Ureter (tissue), 1 donor: ENCODE measurements around the gene BTBD9. TPM values are rescaled to one million over a fixed set of nuclear protein-coding genes. Genes with fewer than 3 reads are reported as not detected.

Experiments
- DNase-seq: peaks from one replicate; pipeline ENCODE4 v3.0.0-alpha.2; 2020; ENCODE audit warnings: low spot score
- total RNA-seq: library from RNA; stranded (reverse); gene quantifications from one replicate; pipeline ENCODE4 v1.2.4, GENCODE V29; 2023
- donor health status: DM: yes; HTN: yes; CAD: no.

The BTBD9 gene
- total RNA-seq, 1 donor from 2014 or later = 42.5 TPM

DNA sequence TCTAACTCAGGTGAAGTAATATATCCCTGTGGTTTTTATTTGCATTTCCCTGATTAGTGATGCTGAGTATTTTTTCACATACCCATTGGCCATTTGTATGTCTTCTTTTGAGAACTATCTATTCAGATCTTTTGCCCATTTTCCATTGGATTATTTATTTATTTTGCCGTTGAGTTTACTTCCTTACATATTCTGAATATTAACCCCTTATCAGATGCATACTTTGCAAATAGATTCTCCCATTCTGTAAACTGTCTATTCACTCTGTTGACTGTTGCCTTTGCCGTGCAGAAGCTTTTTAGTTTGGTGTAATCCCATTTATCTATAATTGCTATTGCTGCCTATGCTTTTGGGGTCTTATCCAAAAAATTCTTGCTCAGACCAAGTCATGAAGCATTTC, 336.9 kb downstream of the BTBD9 start:
- DNase-seq = no peak

- DNase-seq = no peak
Measured at GRCh38 chr6:38302081-38302480, 337.6 kb downstream of the BTBD9 start.

GRCh38 chr6:38290133-38290799, 349.5 kb downstream of the BTBD9 start:
- DNase-seq = no peak

DNA sequence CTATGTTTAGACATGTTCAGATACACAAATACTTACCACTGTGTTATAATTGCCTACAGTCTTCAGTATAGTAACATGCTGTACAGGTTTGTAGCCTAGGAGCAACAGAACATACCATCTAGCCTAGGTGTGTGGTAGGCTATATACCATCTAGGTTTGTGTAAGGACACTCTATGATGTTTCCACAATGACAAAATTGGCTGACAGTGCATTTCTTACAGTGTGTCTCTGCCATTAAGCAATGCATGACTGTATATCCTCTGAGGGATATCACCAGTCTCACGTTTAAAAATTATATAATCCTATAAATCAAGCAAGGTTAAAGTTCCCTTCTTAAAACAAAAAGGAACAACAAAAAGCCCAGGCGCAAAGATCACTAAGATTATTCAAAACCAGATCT, 352.2 kb downstream of the BTBD9 start:
- DNase-seq = no peak

DNA sequence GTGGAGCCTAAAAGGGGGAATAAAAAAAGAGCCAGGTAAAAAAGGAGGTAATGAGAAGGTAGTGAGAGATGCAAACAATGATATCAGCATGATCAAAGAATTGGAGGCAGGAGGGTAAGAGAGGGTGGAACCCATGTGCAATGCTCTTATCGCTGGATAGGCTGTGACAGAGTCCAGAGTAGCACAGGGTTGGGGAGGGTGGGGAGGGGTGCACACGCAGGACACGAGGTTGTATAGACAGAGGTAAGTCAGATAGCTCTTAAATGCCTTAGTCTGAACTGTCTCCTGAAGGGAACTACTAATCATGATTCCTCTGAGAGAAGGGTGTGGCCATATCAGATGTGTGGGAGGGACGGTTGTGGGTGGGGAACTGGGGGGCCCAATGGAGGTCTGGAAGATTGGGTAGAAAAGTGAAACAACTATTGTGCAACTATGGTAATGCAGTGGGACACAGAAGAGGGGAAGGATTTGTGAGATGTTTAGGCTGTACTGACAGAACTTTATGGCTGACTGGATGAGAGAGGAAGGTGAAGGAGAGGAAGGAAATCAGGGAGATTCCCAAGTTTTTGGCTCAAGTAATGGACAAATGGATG, 354.8 kb downstream of the BTBD9 start:
- DNase-seq = no peak

GRCh38 chr6:38283734-38284362, 355.9 kb downstream of the BTBD9 start:
- DNase-seq = no peak

GRCh38 chr6:38282911-38283310, 356.8 kb downstream of the BTBD9 start:
- DNase-seq = no peak

DNA sequence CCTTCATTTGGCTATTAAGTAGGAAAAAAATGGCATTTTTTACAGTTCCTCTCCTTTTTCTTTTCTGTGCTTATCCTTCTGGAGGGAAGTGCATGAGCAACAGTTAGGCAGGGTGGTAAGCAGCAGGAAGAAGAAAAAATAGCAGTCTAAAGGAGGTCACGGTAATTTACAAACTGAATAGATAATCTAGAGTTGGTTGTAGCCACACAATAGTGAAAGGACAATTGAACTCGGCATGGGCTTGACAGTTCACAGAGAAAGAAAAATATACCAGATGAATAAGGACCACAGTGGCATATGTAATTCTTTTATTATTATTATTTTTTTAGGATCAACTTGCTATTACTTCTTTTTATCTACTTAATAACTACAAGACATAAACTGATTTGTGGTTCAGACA, 358.6 kb downstream of the BTBD9 start:
- DNase-seq = no peak

- no peak for DNase-seq
Measured at GRCh38 chr6:38279963-38280588, 359.7 kb downstream of the BTBD9 start.

- DNase-seq = no peak
Measured at GRCh38 chr6:38279423-38279822, 360.3 kb downstream of the BTBD9 start.

DNA sequence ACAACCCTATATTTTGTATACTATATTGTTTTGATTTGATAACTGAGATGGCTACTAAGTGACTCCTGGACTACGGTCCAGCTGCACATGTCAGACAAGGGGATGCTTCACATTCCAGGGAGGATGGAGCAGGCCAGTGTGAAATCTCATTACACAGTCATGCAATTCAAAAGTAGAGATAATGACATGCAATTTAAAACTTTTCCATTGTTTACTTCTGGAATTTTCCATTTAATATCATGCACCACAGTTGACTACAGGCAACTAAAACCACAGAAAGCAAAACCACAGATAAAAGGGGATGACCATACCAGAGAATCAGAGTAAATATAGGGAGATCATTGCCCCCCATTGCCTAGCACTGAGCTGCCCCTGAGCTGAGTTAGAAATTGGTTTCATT, 366.4 kb downstream of the BTBD9 start:
- no peak for DNase-seq

- no peak for DNase-seq
Measured at GRCh38 chr6:38272222-38272621, 367.5 kb downstream of the BTBD9 start.

DNA sequence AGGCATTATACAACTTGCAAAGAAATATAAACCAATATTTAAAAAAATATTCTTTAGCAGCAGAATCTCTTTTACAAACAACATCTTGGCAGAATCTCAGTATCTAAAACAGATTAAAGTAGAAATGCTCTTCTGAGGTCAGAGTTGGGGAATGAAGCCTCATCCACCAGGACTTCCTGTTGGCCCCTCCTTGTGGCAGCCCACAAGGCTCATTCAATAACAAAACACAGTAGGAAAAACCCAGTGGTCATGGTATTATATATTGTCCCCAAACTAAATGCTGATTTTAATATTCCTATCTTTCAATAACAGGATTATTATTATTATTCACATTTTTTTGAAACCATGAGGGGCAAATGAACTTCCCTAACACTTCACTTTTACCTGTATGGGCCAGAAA, 368.6 kb downstream of the BTBD9 start:
- DNase-seq = no peak

DNA sequence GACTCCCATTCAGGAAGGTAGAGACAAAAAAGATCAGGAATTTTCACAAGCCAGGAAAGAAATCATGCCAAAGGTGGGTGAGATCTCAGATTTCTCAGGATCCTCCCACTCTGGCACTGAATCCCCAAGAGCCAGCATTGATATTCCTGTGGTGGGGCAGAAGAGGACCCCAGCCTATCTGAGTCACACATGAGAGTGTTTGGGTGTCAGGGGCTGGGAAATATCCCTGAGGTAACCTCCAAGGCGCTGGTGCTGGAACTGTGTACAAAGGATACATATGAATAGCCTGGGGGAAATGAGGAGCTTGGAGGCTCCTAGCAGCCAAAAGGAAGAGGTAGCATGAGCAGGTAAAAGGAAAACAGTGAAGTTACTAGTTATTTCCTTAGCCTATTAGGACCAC, 369.4 kb downstream of the BTBD9 start:
- DNase-seq = no peak

- no peak for DNase-seq
Measured at GRCh38 chr6:38269461-38270172, 370.1 kb downstream of the BTBD9 start.

- DNase-seq = no peak
Measured at GRCh38 chr6:38268342-38268741, 371.4 kb downstream of the BTBD9 start.

DNA sequence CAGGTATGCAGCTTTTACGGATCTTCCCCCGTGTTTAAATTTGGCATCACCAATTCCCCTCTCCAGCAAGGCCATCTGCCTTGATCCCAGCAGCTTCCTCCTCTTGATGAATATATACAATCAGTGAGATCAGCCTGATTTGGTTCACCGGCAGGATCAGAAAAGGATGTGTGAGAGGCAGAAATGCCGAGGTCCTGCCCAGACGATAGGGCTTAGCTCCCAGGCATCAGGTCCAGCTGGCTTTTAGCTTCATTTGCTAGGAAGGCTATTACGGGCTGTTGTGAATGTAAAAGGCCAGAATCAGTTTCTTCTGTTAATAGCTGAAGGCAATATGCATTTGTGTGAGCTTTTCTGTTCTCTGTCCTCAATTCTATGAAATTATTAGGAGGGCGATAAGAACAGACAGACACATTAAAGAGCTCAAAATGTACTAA, 372.8 kb downstream of the BTBD9 start:
- DNase-seq = no peak

DNA sequence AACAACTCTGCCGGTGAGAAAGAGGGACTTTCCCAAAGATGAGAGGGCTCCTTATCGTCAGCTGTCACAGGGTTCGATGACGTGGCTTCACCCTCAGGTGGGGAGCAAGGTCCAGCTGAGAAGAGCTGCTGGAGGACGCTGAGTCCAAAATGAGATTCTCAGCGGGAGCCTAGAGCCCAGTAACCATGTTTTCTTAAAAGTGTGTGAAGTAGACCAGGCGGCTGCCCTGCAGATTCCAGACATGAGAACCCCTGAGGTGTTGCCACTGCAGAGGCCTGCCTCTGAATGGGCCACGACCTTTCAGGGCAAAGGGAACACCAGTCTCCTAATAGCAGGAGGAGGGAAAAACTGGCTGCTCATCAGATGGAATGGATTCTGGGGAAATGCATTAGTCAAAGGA, 375.1 kb downstream of the BTBD9 start:
- DNase-seq = no peak

DNA sequence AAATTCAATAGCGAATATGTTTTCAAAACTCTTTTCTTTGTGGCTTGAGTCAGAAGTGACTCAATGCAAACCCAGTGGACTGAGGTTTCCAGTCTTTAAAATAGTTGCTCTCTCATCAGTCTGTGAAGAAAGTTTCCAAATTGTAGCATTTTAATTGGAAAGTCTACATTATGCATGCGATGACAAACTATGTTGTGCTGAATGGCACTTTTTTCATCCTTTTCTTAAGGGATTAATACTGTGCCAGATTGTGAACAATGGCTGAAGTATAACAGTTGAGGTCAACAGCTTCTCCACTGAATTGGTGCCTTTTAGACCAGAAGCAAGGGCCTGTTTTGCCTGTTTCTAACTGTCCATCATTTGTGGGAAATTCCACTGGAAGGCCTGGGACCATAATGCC, 377.1 kb downstream of the BTBD9 start:
- DNase-seq = no peak

DNA sequence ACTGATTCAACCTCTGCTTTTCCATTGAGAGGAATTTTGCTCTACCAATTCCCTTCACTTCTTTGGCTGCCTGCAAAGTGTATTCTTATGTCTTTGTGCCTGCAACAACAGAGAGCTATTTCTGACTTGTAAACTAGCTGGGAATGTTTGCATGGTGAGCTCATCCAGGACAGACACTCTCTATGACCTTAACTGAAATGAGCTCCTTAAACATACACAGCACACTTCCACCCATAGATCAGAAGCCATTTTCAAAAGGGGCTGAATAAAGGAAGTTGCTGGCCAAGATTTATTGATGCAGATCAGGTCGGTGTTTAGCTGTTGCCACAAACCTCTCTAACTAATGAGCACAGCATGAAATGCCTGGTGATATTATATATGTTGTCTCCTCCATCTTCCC, 377.7 kb downstream of the BTBD9 start:
- DNase-seq = no peak

GRCh38 chr6:38261626-38262025, 378.1 kb downstream of the BTBD9 start:
- DNase-seq = no peak

GRCh38 chr6:38259736-38260135, 380.0 kb downstream of the BTBD9 start:
- DNase-seq = no peak
